GM06990 (cell line): ENCODE data around the gene ASAP3.

Source experiments
- DNase-seq: peaks from one replicate; pipeline ENCODE4 v3.0.0-alpha.2; 2011; ENCODE audit not compliant: insufficient read length; ENCODE audit errors: extremely low read depth
- H3K27me3 ChIP-seq: replicated peaks from 2 replicates; pipeline ENCODE4 v1.6.0; 2011; ENCODE audit warnings: low read length; ENCODE audit not compliant: control insufficient read depth, insufficient read depth
- H3K36me3 ChIP-seq: 2 replicates; pipeline ENCODE4 v1.5.1; 2011; ENCODE audit warnings: low read length; ENCODE audit not compliant: control insufficient read depth, insufficient read depth
- H3K4me3 ChIP-seq: replicated peaks from 2 replicates; pipeline ENCODE4 v1.5.1; 2011; ENCODE audit warnings: low read depth, mild to moderate bottlenecking, control low read depth, low read length
- TF ChIP-seq, protein P1 (sequence below): IDR thresholded peaks from 2 replicates; pipeline ENCODE4 v1.5.1; 2011; ENCODE audit warnings: low read length, control low read depth, mild to moderate bottlenecking, inconsistent platforms; ENCODE audit not compliant: insufficient read depth, poor library complexity, severe bottlenecking

ASAP3 gene

DNA sequence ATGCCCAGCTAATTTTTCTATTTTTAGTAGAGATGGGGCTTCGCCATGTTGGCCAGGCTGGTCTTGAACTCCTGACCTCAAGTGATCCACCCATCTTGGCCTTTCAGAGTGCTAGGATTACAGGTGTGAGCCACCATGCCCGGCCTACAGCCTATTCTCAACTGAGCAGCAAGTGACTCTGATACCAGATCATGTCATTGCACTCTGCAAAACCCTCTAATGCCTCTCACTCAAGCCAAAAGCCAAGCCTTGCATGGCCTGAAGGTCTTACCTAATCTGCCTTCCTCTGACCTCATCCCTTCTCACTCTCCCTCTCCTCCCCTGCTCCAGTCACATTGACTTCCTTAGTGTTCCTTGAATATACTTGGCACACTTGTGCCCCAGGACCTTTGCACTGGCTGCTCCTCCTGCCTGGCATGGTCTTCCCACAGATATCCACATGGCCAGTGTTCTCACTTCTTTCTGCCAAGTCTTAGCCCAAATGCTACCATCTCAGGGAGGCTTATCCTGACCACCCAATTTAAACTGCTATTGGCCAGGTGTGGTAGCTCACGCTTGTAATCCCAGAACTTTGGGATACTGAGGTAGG, 8.2 kb upstream of the ASAP3 start:
- Histone ChIP-seq H3K4me3 (no peak overlapping the region), H3K36me3 (no peaks in the 10 kb centered on the region), H3K27me3 (no peaks in the 10 kb centered on the region)
- no peak for DNase-seq
- TF ChIP-seq, protein P1, sequence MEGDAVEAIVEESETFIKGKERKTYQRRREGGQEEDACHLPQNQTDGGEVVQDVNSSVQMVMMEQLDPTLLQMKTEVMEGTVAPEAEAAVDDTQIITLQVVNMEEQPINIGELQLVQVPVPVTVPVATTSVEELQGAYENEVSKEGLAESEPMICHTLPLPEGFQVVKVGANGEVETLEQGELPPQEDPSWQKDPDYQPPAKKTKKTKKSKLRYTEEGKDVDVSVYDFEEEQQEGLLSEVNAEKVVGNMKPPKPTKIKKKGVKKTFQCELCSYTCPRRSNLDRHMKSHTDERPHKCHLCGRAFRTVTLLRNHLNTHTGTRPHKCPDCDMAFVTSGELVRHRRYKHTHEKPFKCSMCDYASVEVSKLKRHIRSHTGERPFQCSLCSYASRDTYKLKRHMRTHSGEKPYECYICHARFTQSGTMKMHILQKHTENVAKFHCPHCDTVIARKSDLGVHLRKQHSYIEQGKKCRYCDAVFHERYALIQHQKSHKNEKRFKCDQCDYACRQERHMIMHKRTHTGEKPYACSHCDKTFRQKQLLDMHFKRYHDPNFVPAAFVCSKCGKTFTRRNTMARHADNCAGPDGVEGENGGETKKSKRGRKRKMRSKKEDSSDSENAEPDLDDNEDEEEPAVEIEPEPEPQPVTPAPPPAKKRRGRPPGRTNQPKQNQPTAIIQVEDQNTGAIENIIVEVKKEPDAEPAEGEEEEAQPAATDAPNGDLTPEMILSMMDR, result no peak

DNA sequence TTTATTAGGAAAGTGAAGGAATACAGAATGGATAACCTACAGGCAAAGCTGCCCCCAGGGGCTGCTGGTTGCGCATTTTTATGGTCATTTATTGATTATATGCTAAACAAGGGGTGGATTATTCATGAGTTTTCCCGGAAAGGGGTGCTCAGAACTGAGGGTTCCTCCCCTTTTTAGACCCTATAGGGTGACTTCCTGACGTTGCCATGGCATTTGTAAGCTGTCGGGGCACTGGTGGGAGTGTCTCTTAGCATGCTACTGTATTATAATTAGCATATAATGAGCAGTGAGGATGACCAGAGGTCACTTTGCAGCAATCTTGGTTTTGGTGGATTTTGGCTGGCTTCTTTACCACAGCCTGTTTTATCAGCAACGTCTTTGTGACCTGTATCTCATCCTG, 5.9 kb upstream of the ASAP3 start:
- no peak for DNase-seq
- TF ChIP-seq, protein P1, result no peak
- H3K4me3 ChIP-seq, result no peak overlapping the region
- H3K27me3 ChIP-seq, result 0 out of 2 replicates have a peak, but pooled peaks cover 1% of the 10 kb centered on the region
- H3K36me3 ChIP-seq, result no peaks in the 10 kb centered on the region

DNA sequence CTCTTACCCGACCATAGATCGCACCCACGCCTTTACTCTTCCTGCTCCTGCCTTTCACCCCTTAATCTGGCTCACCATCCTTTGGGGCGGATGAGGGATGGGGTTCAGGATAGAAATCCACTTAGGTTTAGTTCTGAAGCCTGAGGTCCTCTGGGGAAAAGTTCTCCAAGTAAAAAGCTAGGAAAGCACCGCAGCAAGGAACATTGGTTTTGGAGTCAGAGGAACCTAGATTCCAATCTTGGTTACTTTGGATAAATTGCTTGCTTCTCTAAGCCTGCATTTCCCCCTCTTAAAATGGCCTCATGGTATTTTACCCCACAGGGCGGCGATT, 988 bp upstream of the ASAP3 start:
- TF ChIP-seq, protein P1, result no peak
- no peak overlapping the region for H3K4me3 ChIP-seq
- no peak for DNase-seq
- H3K27me3 ChIP-seq, result peaks cover 4% of the 10 kb centered on the region
- no peaks in the 10 kb centered on the region for H3K36me3 ChIP-seq

DNA sequence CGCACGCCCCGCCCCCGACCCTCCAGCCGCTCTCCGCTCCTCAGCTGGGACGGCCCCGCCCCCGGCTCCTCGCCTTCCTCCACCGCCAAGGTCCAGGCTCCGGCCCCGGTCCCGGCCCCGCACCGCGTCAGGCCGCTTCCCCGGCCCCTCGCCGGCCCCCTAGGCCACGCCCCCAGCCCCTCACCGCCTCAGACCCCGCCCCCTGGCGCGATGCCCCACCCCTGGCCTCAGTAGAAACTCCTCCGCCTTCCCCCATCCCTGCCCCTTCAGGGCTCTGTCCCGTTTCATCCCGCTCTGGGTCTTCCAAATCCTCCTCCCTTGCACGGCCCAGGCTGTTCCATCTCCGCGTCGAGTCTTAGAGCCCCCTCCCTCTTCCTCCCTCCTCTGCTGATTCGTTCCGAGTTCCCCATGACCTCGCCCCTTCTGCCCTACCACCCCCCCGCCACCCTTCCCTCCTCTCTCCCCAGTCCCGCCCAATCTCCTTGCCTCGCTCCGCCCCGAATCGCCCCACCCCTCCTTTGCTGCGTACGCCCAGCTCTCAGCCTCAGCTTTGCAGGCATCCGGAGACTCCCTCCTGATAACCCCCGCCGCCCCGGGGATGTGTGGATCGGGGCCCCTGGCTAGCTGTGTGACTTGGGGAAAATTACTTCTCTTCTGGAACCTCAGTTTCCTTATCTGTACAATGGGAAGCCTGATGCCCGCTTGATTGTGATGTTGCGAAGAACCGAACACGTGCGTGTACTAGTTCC, 448 bp upstream of the ASAP3 start:
- DNase-seq, result peak; percentile 85
- TF ChIP-seq, protein P1, result no peak
- H3K27me3 ChIP-seq, result peaks cover 4% of the 10 kb centered on the region
- no peaks in the 10 kb centered on the region for H3K36me3 ChIP-seq
- H3K4me3 ChIP-seq, result peak overlapping the region; percentile 66

DNA sequence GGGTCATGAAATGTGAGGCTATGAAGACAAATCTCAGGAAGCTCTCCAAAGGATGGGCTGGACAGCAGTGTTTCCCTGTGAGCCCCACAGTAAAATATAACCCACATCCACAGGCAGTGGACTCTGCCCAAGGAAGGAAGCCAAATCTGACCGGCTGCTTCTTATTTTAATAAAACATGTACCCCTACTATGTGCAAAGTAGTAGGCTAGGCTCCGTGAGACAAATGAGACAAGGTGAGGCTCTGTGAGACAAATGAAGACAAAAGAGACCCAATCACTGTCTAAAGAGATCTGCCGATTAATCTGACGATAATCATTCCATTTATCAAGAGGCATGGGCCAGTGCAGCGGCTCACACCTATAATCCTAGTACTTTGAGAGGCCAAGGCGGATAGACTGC, 2.1 kb downstream of the ASAP3 start:
- Histone ChIP-seq H3K36me3 (no peaks in the 10 kb centered on the region), H3K27me3 (peaks cover 4% of the 10 kb centered on the region), H3K4me3 (no peak overlapping the region)
- no peak for DNase-seq
- TF ChIP-seq, protein P1, result no peak
